Stimulated activated CD8-positive, alpha-beta memory T cell treated with anti-CD3 and anti-CD28 coated beads, Interleukin-7, amount 100 ng/mL, for 4 hours (primary cell): ENCODE results near the gene LRRC75A.
"Not testable (repeated sequence)": the region's sequence is repeated elsewhere in the genome, so short reads cannot be mapped to it uniquely, and the experiment has no call there.

Experiments
- DNase-seq, 2 donors: peaks; one replicate each; pipeline ENCODE4 v3.0.0-alpha.2; 2020; ENCODE audit warnings: low read depth in 2 of 2

Gene LRRC75A

GRCh38 chr17:16432017-16432416 lies 60.0 kb downstream of the LRRC75A start:
- no peak for DNase-seq

GRCh38 chr17:16430650-16431049 lies 61.3 kb downstream of the LRRC75A start:
- DNase-seq, result no peak

GRCh38 chr17:16429083-16429482 lies 62.9 kb downstream of the LRRC75A start:
- DNase-seq, result no peak

- no peak for DNase-seq
These were observed 63.7 kb downstream of the LRRC75A start for GRCh38 chr17:16428098-16428882.

- DNase-seq, result no peak
These were observed 65.0 kb downstream of the LRRC75A start for GRCh38 chr17:16427020-16427419.

GRCh38 chr17:16425698-16426659 lies 66.0 kb downstream of the LRRC75A start:
- no peak for DNase-seq

GRCh38 chr17:16425202-16425601 lies 66.8 kb downstream of the LRRC75A start:
- no peak for DNase-seq

GRCh38 chr17:16423226-16423872 lies 68.6 kb downstream of the LRRC75A start:
- DNase-seq, result no peak

- no peak for DNase-seq
These were observed 69.6 kb downstream of the LRRC75A start for GRCh38 chr17:16422416-16422815.

- DNase-seq, result peak; percentile 39 to 43
These were observed 72.1 kb downstream of the LRRC75A start for GRCh38 chr17:16419929-16420271.

GRCh38 chr17:16419074-16419928 lies 72.7 kb downstream of the LRRC75A start:
- DNase-seq, result peak; percentile 54 to 73

- no peak for DNase-seq
These were observed 73.3 kb downstream of the LRRC75A start for GRCh38 chr17:16418685-16419068.

GRCh38 chr17:16417896-16418684 lies 73.9 kb downstream of the LRRC75A start:
- DNase-seq, result no peak

- no peak for DNase-seq
These were observed 74.6 kb downstream of the LRRC75A start for GRCh38 chr17:16417399-16417798.

- no peak for DNase-seq
These were observed 76.7 kb downstream of the LRRC75A start, which contains the start of gene TRPV2 for GRCh38 chr17:16415031-16415924. TRPV2 (plus strand) TSS chr17:16415571; CDS start chr17:16417669, 2,098 bp downstream.

- no peak for DNase-seq
These were observed 83.9 kb downstream of the LRRC75A start for GRCh38 chr17:16407911-16408588.

GRCh38 chr17:16406742-16407674 lies 85.0 kb downstream of the LRRC75A start:
- DNase-seq, result peak in 1 of 2 donors; percentile 8

- not testable (repeated sequence) for DNase-seq
These were observed 88.1 kb downstream of the LRRC75A start for GRCh38 chr17:16403847-16404246.
